HCT116 (cell line): ENCODE measurements around the gene SDE2. TPM values are rescaled to one million over a fixed set of nuclear protein-coding genes. Genes with fewer than 3 reads are reported as not detected.
"Not testable (repeated sequence)": the region's sequence is repeated elsewhere in the genome, so short reads cannot be mapped to it uniquely, and the experiment has no call there.

Experiments used
- ATAC-seq: fragments of 200-7000 bp; cut with Tn5 transposase; 2 replicates; pipeline ENCODE4 v1.9.1; 2020; ENCODE audit warnings: mild to moderate bottlenecking, moderate library complexity
- BruUV-seq: library from RNA; stranded (reverse); fragments of 400-500 nt; replicated peaks from 2 replicates; lab custom pipeline; 2021; lab: Mats Ljungman, UMichigan
- CTCF ChIA-PET: fragments of 300-600 bp; sonication (Branson Sonifier 250); formaldehyde crosslinking; loops from one replicate; lab custom pipeline; 2021; ENCODE audit warnings: antibody characterized with exemption; lab: Charles Lee
- POLR2A ChIA-PET: fragments of 300-600, 350-600 bp; sonication (Branson Sonifier 250); formaldehyde crosslinking; loops from one replicate; lab custom pipeline; 2021; ENCODE audit warnings: antibody characterized with exemption; lab: Charles Lee
- RAD21 ChIA-PET, 2 experiments: fragments of 300-600 bp; sonication (Branson Sonifier 250); formaldehyde crosslinking; loops; one replicate each; lab custom pipeline; 2023; ENCODE audit warnings: low total read pairs in 2 of 2; ENCODE audit not compliant: uncharacterized antibody in 2 of 2, unreplicated experiment in 2 of 2, low non-redundant PET in 1 of 2; lab: Charles Lee
- DNase-seq: peaks from one replicate; pipeline ENCODE4 v3.0.0-alpha.2; 2010; ENCODE audit warnings: low read depth, low spot score
- H2AFZ ChIP-seq: fragments of 200-600 bp; shearing (Covaris generic), sonication (generic); 2 replicates; pipeline ENCODE4 v1.6.1; 2017; ENCODE audit warnings: low read depth, mixed run types, mixed read lengths, antibody characterized with exemption, low read length; ENCODE audit not compliant: poor library complexity, severe bottlenecking
- H3K27ac ChIP-seq: 2 replicates; pipeline ENCODE4 v1.5.1; 2012; ENCODE audit warnings: low read depth, low read length
- H3K27me3 ChIP-seq: fragments of 200-600 bp; sonication (generic); 2 replicates; pipeline ENCODE4 v1.6.1; 2016; ENCODE audit warnings: mixed run types, low read length, mixed read lengths; ENCODE audit not compliant: insufficient read depth
- H3K36me3 ChIP-seq, 2 experiments: fragments of 200-500 bp in 1 of 2; fragments of 200-600 bp in 1 of 2; sonication (Bioruptor generic) in 1 of 2; sonication (generic) in 1 of 2; 2 replicates each; pipeline versions ENCODE4 v1.5.1 to v1.6.1; 2014 to 2016; ENCODE audit warnings: low read length in 2 of 2, inconsistent platforms in 1 of 2, mixed read lengths in 1 of 2, mixed run types in 1 of 2; ENCODE audit not compliant: insufficient read depth in 2 of 2, control insufficient read depth in 1 of 2
- H3K4me1 ChIP-seq, 2 experiments: fragments of 200-600 bp in 1 of 2; sonication (generic) in 1 of 2; 2 replicates each; pipeline versions ENCODE4 v1.5.1 to v1.6.1; 2012 to 2017; ENCODE audit warnings: low read length in 2 of 2, inconsistent platforms in 1 of 2, mild to moderate bottlenecking in 1 of 2, mixed read lengths in 1 of 2, mixed run types in 1 of 2, moderate library complexity in 1 of 2; ENCODE audit not compliant: insufficient read depth in 2 of 2, control insufficient read depth in 1 of 2
- H3K4me2 ChIP-seq: fragments of 200-600 bp; sonication (generic); 2 replicates; pipeline ENCODE4 v1.6.1; 2017; ENCODE audit warnings: mixed run types, low read length, mixed read lengths
- H3K4me3 ChIP-seq, 2 experiments: fragments of 200-600 bp in 1 of 2; sonication (generic) in 1 of 2; replicated peaks in 1 of 2; 2 replicates each; pipeline ENCODE4 v1.5.1; 2011 to 2016; ENCODE audit warnings: low read length in 2 of 2, control low read depth in 1 of 2, low read depth in 1 of 2, mild to moderate bottlenecking in 1 of 2, mixed read lengths in 1 of 2, mixed run types in 1 of 2
- H3K79me2 ChIP-seq: fragments of 200-600 bp; sonication (generic); 2 replicates; pipeline ENCODE4 v1.6.1; 2017; ENCODE audit warnings: mild to moderate bottlenecking, mixed run types, low read length, moderate library complexity, mixed read lengths; ENCODE audit not compliant: insufficient read depth
- H3K9ac ChIP-seq: fragments of 200-600 bp; sonication (generic); 2 replicates; pipeline ENCODE4 v1.6.1; 2016; ENCODE audit warnings: low read length, mixed read lengths
- H3K9me2 ChIP-seq: fragments of 200-600 bp; sonication (generic), shearing (Covaris generic); 2 replicates; pipeline ENCODE4 v1.6.1; 2017; ENCODE audit warnings: mixed run types, mild to moderate bottlenecking, moderate library complexity; ENCODE audit not compliant: insufficient read depth
- H3K9me3 ChIP-seq, 2 experiments: fragments of 200-500 bp in 1 of 2; fragments of 200-600 bp in 1 of 2; sonication (Bioruptor generic) in 1 of 2; sonication (generic) in 1 of 2; 2 replicates each; pipeline ENCODE4 v1.6.1; 2014 to 2017; ENCODE audit warnings: low read length in 2 of 2, mixed read lengths in 2 of 2, inconsistent platforms in 1 of 2, low read depth in 1 of 2, mild to moderate bottlenecking in 1 of 2, mixed run types in 1 of 2, moderate library complexity in 1 of 2; ENCODE audit not compliant: control insufficient read depth in 1 of 2, insufficient read depth in 1 of 2
- H4K20me1 ChIP-seq: fragments of 200-600 bp; sonication (generic), shearing (Covaris generic); 2 replicates; pipeline ENCODE4 v1.6.1; 2017; ENCODE audit warnings: mixed run types, mild to moderate bottlenecking, moderate library complexity; ENCODE audit not compliant: insufficient read depth
- CEBPB ChIP-seq: IDR thresholded peaks from 2 replicates; pipeline ENCODE4 v1.6.1; 2012; ENCODE audit warnings: low read depth
- CTCF ChIP-seq, 3 experiments: fragments of 200-600 bp in 1 of 3; sonication (generic) in 1 of 3; IDR thresholded peaks in 2 of 3; conservative IDR thresholded peaks in 1 of 3; 2 replicates each; pipeline ENCODE4 v1.5.1; 2012 to 2017; ENCODE audit warnings: low read depth in 2 of 3, low read length in 2 of 3, antibody characterized with exemption in 1 of 3, borderline replicate concordance in 1 of 3, control low read depth in 1 of 3, mild to moderate bottlenecking in 1 of 3, mixed read lengths in 1 of 3, mixed run types in 1 of 3, moderate library complexity in 1 of 3; ENCODE audit not compliant: insufficient read depth in 1 of 3
- RAD21 ChIP-seq: IDR thresholded peaks from 2 replicates; pipeline ENCODE4 v1.6.1; 2012; ENCODE audit warnings: low read depth, mild to moderate bottlenecking
- ZFX ChIP-seq: fragments of 450-650 bp; IDR thresholded peaks from 2 replicates; pipeline ENCODE4 v1.6.1; 2017
- intact Hi-C: fragments of 100-400 bp; cut with micrococcal nuclease; formaldehyde crosslinking; loops from 2 replicates; pipeline ENCODE4 v1.10.0; 2022
- total RNA-seq: library from RNA; stranded (reverse); gene quantifications from one replicate; pipeline ENCODE4 v1.2.1, GENCODE V29; 2021; ENCODE audit not compliant: unreplicated experiment

Gene SDE2
- total RNA-seq, 1 experiment from 2014 or later = 22.5 TPM

- TF ChIP-seq ZFX = no peak
- no peak for TF ChIP-seq CTCF (IDR thresholded peaks at IDR 0.05 in 2 of 3, conservative IDR thresholded peaks at IDR 0.05 in 1 of 3; ENCODE audit: borderline replicate concordance in 1 of 3, insufficient read depth in 1 of 3, low read depth in 2 of 3, low read length in 2 of 3)
- TF ChIP-seq RAD21 = no peak
- TF ChIP-seq CEBPB = no peak
Measured at GRCh38 chr1:225972344-225973152, 26.6 kb downstream of the SDE2 start (continued).

GRCh38 chr1:225970592-225971157 is 28.5 kb downstream of the SDE2 start:
- POLR2A ChIA-PET, ATAC-seq, H3K4me2 ChIP-seq, H4K20me1 ChIP-seq, BruUV-seq, H3K27me3 ChIP-seq, H3K36me3 ChIP-seq, H3K4me3 ChIP-seq, H3K27ac ChIP-seq, DNase-seq, RAD21 ChIA-PET, H3K9ac ChIP-seq, H2AFZ ChIP-seq, H3K9me3 ChIP-seq, H3K9me2 ChIP-seq, H3K79me2 ChIP-seq: not testable (repeated sequence)
- peaks cover 0 to 15% of the 10 kb centered on the region in 2 experiments; a peak in 2 of 4 replicates for H3K4me1 ChIP-seq
- intact Hi-C loops = loop anchor here (10.0 kb wide), 3 partner anchors 116 to 1456 kb away; no protein-coding TSS in a partner anchor
- CTCF ChIA-PET = interaction anchor here (0.9 to 1.6 kb wide), 2 partner anchors 12 to 17 kb away, joined by 3 read pairs; no protein-coding TSS in a partner anchor

GRCh38 chr1:225969751-225970150 is 29.4 kb downstream of the SDE2 start:
- H3K4me3 ChIP-seq, H3K9me3 ChIP-seq, H3K27me3 ChIP-seq, H3K36me3 ChIP-seq, H4K20me1 ChIP-seq, H2AFZ ChIP-seq, H3K79me2 ChIP-seq, H3K27ac ChIP-seq, ATAC-seq, DNase-seq, H3K4me2 ChIP-seq, RAD21 ChIA-PET, H3K9ac ChIP-seq, POLR2A ChIA-PET, H3K9me2 ChIP-seq, BruUV-seq: not testable (repeated sequence)
- CTCF ChIA-PET = interaction anchor here (0.9 kb wide), 1 partner anchor 18 kb away, joined by 3 read pairs; no protein-coding TSS in a partner anchor
- intact Hi-C loops = loop anchor here (10.0 kb wide), 3 partner anchors 115 to 1455 kb away; no protein-coding TSS in a partner anchor
- peaks cover 0 to 15% of the 10 kb centered on the region in 2 experiments; a peak in 2 of 4 replicates for H3K4me1 ChIP-seq
